Caco-2 (cell line): ENCODE measurements around the gene MGMT. TPM values are rescaled to one million over a fixed set of nuclear protein-coding genes. Genes with fewer than 3 reads are reported as not detected.

Experiments
- BruUV-seq: library from RNA; stranded (reverse); fragments of 400-500 nt; replicated peaks from 2 replicates; lab custom pipeline; 2021; lab: Mats Ljungman, UMichigan
- CTCF ChIA-PET: fragments of 300-600 bp; sonication (Branson Sonifier 250); formaldehyde crosslinking; loops from one replicate; lab custom pipeline; 2022; ENCODE audit warnings: antibody characterized with exemption; lab: Charles Lee
- POLR2A ChIA-PET: fragments of 300-600 bp; sonication (Branson Sonifier 250); formaldehyde crosslinking; loops from one replicate; lab custom pipeline; 2022; ENCODE audit warnings: antibody characterized with exemption; lab: Charles Lee
- DNase-seq, 2 experiments: peaks; one replicate each; pipeline versions ENCODE4 v3.0.0 to v3.0.0-alpha.2; 2020 to 2022
- H3K27me3 ChIP-seq: replicated peaks from 2 replicates; pipeline ENCODE4 v1.6.0; 2011; ENCODE audit warnings: low read length; ENCODE audit not compliant: control insufficient read depth, insufficient read depth
- H3K36me3 ChIP-seq: 2 replicates; pipeline ENCODE4 v1.5.1; 2011; ENCODE audit warnings: low read length; ENCODE audit not compliant: control insufficient read depth, insufficient read depth
- H3K4me1 ChIP-seq: fragments of 250-450 bp; sonication (Bioruptor Pico); 2 replicates; pipeline ENCODE4 v1.5.1; 2020; ENCODE audit warnings: mild to moderate bottlenecking
- H3K4me3 ChIP-seq: 2 replicates; pipeline ENCODE4 v1.5.1; 2011; ENCODE audit warnings: low read depth, mild to moderate bottlenecking, control low read depth, low read length
- H3K9me3 ChIP-seq: fragments of 250-450 bp; sonication (Bioruptor Pico); 2 replicates; pipeline ENCODE4 v1.5.1; 2020; ENCODE audit warnings: mild to moderate bottlenecking, moderate library complexity
- H3K27ac Mint-ChIP-seq: one replicate; pipeline ENCODE4 v1.8.0; 2022; ENCODE audit warnings: mixed read lengths; ENCODE audit not compliant: unreplicated experiment
- H3K27me3 Mint-ChIP-seq: one replicate; pipeline ENCODE4 v1.8.0; 2022; ENCODE audit warnings: mixed read lengths; ENCODE audit not compliant: insufficient read depth, unreplicated experiment
- H3K36me3 Mint-ChIP-seq: one replicate; pipeline ENCODE4 v1.8.0; 2022; ENCODE audit warnings: mild to moderate bottlenecking, mixed read lengths; ENCODE audit not compliant: insufficient read depth, unreplicated experiment
- H3K4me1 Mint-ChIP-seq: one replicate; pipeline ENCODE4 v1.8.0; 2022; ENCODE audit warnings: low read depth, mixed read lengths; ENCODE audit not compliant: unreplicated experiment
- H3K4me3 Mint-ChIP-seq: one replicate; pipeline ENCODE4 v1.8.0; 2022; ENCODE audit warnings: mild to moderate bottlenecking, moderate library complexity, mixed read lengths; ENCODE audit not compliant: unreplicated experiment
- H3K9me3 Mint-ChIP-seq: one replicate; pipeline ENCODE4 v1.8.0; 2022; ENCODE audit warnings: mixed read lengths; ENCODE audit not compliant: unreplicated experiment
- intact Hi-C: fragments of 100-400 bp; cut with micrococcal nuclease; formaldehyde crosslinking; loops from one replicate; pipeline ENCODE4 v1.10.0; 2022; ENCODE audit not compliant: unreplicated experiment
- total RNA-seq: library from RNA; stranded (reverse); gene quantifications from 2 replicates; pipeline ENCODE4 v1.2.3, GENCODE V29; 2022
- TF ChIP-seq, protein P1 (sequence below), 2 experiments: fragments of 200-600 bp in 1 of 2; IDR thresholded peaks; 1 replicate in 1 of 2; 2 replicates in 1 of 2; pipeline versions ENCODE4 v1.5.1 to v1.8.0; 2011 to 2022; ENCODE audit warnings: antibody characterized with exemption in 1 of 2, control low read depth in 1 of 2, inconsistent platforms in 1 of 2, low read depth in 1 of 2, low read length in 1 of 2, mild to moderate bottlenecking in 1 of 2, moderate library complexity in 1 of 2; ENCODE audit not compliant: insufficient read depth in 1 of 2, severe bottlenecking in 1 of 2, unreplicated experiment in 1 of 2

MGMT gene
- total RNA-seq, 1 experiment from 2014 or later = 57.0 TPM

DNA sequence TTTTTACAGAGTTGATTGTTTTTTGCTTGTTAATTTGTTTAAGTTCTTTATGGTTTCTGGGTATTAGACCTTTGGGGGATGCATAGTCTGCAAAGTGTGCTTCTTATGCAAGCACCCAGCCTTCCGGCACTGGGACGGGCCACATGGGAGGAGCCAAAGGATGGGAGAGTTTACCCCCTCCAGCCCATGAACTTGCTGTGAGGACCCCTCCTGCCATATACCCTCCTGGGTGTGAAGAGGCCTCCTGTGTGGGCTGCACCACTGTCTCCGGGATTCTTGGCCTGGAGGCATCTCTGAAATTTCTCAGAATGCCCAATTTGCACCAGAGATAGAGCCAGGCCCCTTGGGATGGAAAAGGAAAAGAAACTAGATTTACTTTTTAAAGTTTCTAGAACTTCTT is 150.7 kb downstream of the MGMT start:
- no peaks in the 10 kb centered on the region for H3K27me3 Mint-ChIP-seq
- H3K4me1 Mint-ChIP-seq = peaks cover 7% of the 10 kb centered on the region
- Histone ChIP-seq H3K36me3 (no peaks in the 10 kb centered on the region), H3K4me3 (no peak overlapping the region), H3K9me3 (no peaks in the 10 kb centered on the region), H3K27me3 (no peaks in the 10 kb centered on the region), H3K4me1 (peaks cover 10% of the 10 kb centered on the region)
- DNase-seq = no peak
- POLR2A ChIA-PET = no interaction called here
- intact Hi-C loops = no loop called here
- CTCF ChIA-PET = no interaction called here
- H3K27ac Mint-ChIP-seq = no peak overlapping the region
- BruUV-seq = no TSS peak
- no peak overlapping the region for H3K4me3 Mint-ChIP-seq
- TF ChIP-seq, protein P1, sequence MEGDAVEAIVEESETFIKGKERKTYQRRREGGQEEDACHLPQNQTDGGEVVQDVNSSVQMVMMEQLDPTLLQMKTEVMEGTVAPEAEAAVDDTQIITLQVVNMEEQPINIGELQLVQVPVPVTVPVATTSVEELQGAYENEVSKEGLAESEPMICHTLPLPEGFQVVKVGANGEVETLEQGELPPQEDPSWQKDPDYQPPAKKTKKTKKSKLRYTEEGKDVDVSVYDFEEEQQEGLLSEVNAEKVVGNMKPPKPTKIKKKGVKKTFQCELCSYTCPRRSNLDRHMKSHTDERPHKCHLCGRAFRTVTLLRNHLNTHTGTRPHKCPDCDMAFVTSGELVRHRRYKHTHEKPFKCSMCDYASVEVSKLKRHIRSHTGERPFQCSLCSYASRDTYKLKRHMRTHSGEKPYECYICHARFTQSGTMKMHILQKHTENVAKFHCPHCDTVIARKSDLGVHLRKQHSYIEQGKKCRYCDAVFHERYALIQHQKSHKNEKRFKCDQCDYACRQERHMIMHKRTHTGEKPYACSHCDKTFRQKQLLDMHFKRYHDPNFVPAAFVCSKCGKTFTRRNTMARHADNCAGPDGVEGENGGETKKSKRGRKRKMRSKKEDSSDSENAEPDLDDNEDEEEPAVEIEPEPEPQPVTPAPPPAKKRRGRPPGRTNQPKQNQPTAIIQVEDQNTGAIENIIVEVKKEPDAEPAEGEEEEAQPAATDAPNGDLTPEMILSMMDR (IDR thresholded peaks at IDR 0.05; ENCODE audit: insufficient read depth in 1 of 2, low read depth in 1 of 2, low read length in 1 of 2, severe bottlenecking in 1 of 2, unreplicated experiment in 1 of 2) = no peak
- peaks cover 12% of the 10 kb centered on the region for H3K36me3 Mint-ChIP-seq
- H3K9me3 Mint-ChIP-seq = peaks cover 10% of the 10 kb centered on the region

DNA sequence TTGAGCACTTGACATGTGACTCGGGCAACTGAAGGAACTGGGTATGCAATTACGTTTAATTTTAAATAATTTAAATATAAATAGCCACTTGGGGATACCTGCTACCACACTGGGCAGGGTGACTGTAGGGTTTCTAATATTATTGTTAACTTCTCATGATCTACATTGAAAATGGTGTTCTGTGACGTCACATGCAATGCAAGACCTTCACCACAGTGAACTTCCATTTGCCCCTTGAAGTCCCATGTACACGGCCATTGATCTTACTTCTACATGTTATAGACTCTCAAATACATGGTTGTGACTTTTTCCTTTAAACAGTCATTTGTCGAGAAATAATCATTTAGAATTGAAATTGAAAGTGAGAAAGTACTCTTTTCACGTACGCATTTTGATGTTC is 154.0 kb downstream of the MGMT start:
- Histone ChIP-seq H3K4me1 (peaks cover 15% of the 10 kb centered on the region), H3K27me3 (no peaks in the 10 kb centered on the region), H3K4me3 (no peak overlapping the region), H3K36me3 (no peaks in the 10 kb centered on the region), H3K9me3 (no peaks in the 10 kb centered on the region)
- ChIA-PET POLR2A (no interaction called here), CTCF (no interaction called here)
- Mint-ChIP-seq H3K9me3 (peaks cover 10% of the 10 kb centered on the region), H3K36me3 (peaks cover 6% of the 10 kb centered on the region), H3K27me3 (no peaks in the 10 kb centered on the region), H3K4me3 (no peak overlapping the region), H3K27ac (no peak overlapping the region), H3K4me1 (peaks cover 14% of the 10 kb centered on the region)
- TF ChIP-seq, protein P1 (IDR thresholded peaks at IDR 0.05; ENCODE audit: insufficient read depth in 1 of 2, low read depth in 1 of 2, low read length in 1 of 2, severe bottlenecking in 1 of 2, unreplicated experiment in 1 of 2) = no peak
- no peak for DNase-seq
- no TSS peak for BruUV-seq
- intact Hi-C loops = no loop called here

DNA sequence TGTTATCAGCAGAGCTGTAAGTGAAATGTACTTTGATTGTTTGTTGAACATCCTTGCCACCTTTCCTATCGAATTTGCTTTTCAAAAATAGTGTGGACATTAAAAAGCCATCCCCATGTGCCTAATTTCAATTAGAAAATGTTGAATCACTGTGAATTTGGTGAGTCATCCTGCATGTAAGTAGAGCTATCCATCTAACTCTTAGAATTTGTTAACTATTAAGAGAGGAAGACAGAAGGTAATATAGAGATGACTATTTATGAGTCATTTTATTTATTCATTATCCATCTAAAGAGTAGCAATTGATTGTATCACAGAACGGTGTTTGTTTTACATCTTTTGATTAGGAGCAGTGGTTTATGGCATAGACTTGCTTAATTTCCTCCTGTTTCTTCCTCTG is 154.7 kb downstream of the MGMT start:
- intact Hi-C loops = no loop called here
- POLR2A ChIA-PET = no interaction called here
- peaks cover 10% of the 10 kb centered on the region for H3K9me3 Mint-ChIP-seq
- CTCF ChIA-PET = no interaction called here
- H3K27me3 ChIP-seq = no peaks in the 10 kb centered on the region
- no peak overlapping the region for H3K27ac Mint-ChIP-seq
- DNase-seq = no peak
- H3K4me1 ChIP-seq = peaks cover 15% of the 10 kb centered on the region
- no peaks in the 10 kb centered on the region for H3K9me3 ChIP-seq
- H3K36me3 ChIP-seq = no peaks in the 10 kb centered on the region
- BruUV-seq = no TSS peak
- H3K4me1 Mint-ChIP-seq = peaks cover 14% of the 10 kb centered on the region
- TF ChIP-seq, protein P1 (IDR thresholded peaks at IDR 0.05; ENCODE audit: insufficient read depth in 1 of 2, low read depth in 1 of 2, low read length in 1 of 2, severe bottlenecking in 1 of 2, unreplicated experiment in 1 of 2) = no peak
- H3K4me3 ChIP-seq = no peak overlapping the region
- H3K36me3 Mint-ChIP-seq = no peaks in the 10 kb centered on the region
- no peak overlapping the region for H3K4me3 Mint-ChIP-seq
- no peaks in the 10 kb centered on the region for H3K27me3 Mint-ChIP-seq
